H9 (cell line): ENCODE results near the gene PLPP7. TPM values are rescaled to one million over a fixed set of nuclear protein-coding genes. Genes with fewer than 3 reads are reported as not detected.

Experiments
- DNase-seq: peaks from one replicate; pipeline ENCODE4 v3.0.0-alpha.2; 2017
- H2AFZ ChIP-seq: one replicate; pipeline ENCODE4 v1.6.1; 2013; ENCODE audit warnings: mild to moderate bottlenecking, low read length, control low read depth, moderate library complexity
- H2AK5ac ChIP-seq: 2 replicates; pipeline ENCODE4 v1.6.1; 2013; ENCODE audit warnings: low read length, control low read depth, mixed read lengths; ENCODE audit not compliant: insufficient read length
- H2BK120ac ChIP-seq: one replicate; pipeline ENCODE4 v1.6.1; 2013; ENCODE audit warnings: low read depth, mild to moderate bottlenecking, low read length, control low read depth, inconsistent platforms; ENCODE audit not compliant: poor library complexity, severe bottlenecking
- H2BK12ac ChIP-seq: 2 replicates; pipeline ENCODE4 v1.6.1; 2013; ENCODE audit warnings: low read length, control low read depth, mixed read lengths, low read depth; ENCODE audit not compliant: insufficient read length
- H2BK15ac ChIP-seq: 2 replicates; pipeline ENCODE4 v1.6.1; 2013; ENCODE audit warnings: low read depth, low read length, control low read depth
- H2BK20ac ChIP-seq: one replicate; pipeline ENCODE4 v1.6.1; 2013; ENCODE audit warnings: low read depth, mild to moderate bottlenecking, low read length, control low read depth, inconsistent platforms; ENCODE audit not compliant: poor library complexity, severe bottlenecking
- H2BK5ac ChIP-seq: 2 replicates; pipeline ENCODE4 v1.6.1; 2013; ENCODE audit warnings: low read length, control low read depth, mixed read lengths; ENCODE audit not compliant: insufficient read length
- H3K14ac ChIP-seq: 2 replicates; pipeline ENCODE4 v1.6.1; 2013; ENCODE audit warnings: low read length, control low read depth; ENCODE audit not compliant: insufficient read depth
- H3K18ac ChIP-seq: 2 replicates; pipeline ENCODE4 v1.6.1; 2013; ENCODE audit warnings: low read depth, mild to moderate bottlenecking, mixed read lengths, low read length, control low read depth; ENCODE audit not compliant: insufficient read length
- H3K23ac ChIP-seq: 2 replicates; pipeline ENCODE4 v1.6.1; 2013; ENCODE audit warnings: low read length, control low read depth, mixed read lengths, low read depth; ENCODE audit not compliant: insufficient read length
- H3K23me2 ChIP-seq: 2 replicates; pipeline ENCODE4 v1.6.1; 2013; ENCODE audit warnings: low read depth, mild to moderate bottlenecking, mixed read lengths, low read length, control low read depth; ENCODE audit not compliant: insufficient read length, poor library complexity, severe bottlenecking
- H3K27ac ChIP-seq: 2 replicates; pipeline ENCODE4 v1.5.1; 2013; ENCODE audit warnings: low read length, control low read depth, mixed read lengths, low read depth; ENCODE audit not compliant: insufficient read length
- H3K27me3 ChIP-seq: 2 replicates; pipeline ENCODE4 v1.6.1; 2013; ENCODE audit warnings: low read length, control low read depth, inconsistent platforms; ENCODE audit not compliant: insufficient read depth
- H3K4ac ChIP-seq: 2 replicates; pipeline ENCODE4 v1.6.1; 2013; ENCODE audit warnings: low read depth, mild to moderate bottlenecking, control low read depth, inconsistent platforms, low read length, moderate library complexity
- H3K4me1 ChIP-seq: 2 replicates; pipeline ENCODE4 v1.6.1; 2013; ENCODE audit warnings: low read length, control low read depth, inconsistent platforms; ENCODE audit not compliant: insufficient read depth
- H3K4me2 ChIP-seq: 2 replicates; pipeline ENCODE4 v1.6.1; 2013; ENCODE audit warnings: low read length, control low read depth, mixed read lengths; ENCODE audit not compliant: insufficient read length, insufficient read depth
- H3K56ac ChIP-seq: 2 replicates; pipeline ENCODE4 v1.6.1; 2013; ENCODE audit warnings: low read depth, mild to moderate bottlenecking, mixed read lengths, low read length, control low read depth; ENCODE audit not compliant: insufficient read length
- H3K79me1 ChIP-seq: 2 replicates; pipeline ENCODE4 v1.6.1; 2013; ENCODE audit warnings: low read depth, mild to moderate bottlenecking, moderate library complexity, low read length, control low read depth, inconsistent platforms; ENCODE audit not compliant: insufficient read depth, poor library complexity, severe bottlenecking
- H3K79me2 ChIP-seq: 2 replicates; pipeline ENCODE4 v1.6.1; 2013; ENCODE audit warnings: low read length, control low read depth, inconsistent platforms; ENCODE audit not compliant: insufficient read depth
- H3K9ac ChIP-seq: 2 replicates; pipeline ENCODE4 v1.6.1; 2013; ENCODE audit warnings: low read length, control low read depth, mixed read lengths; ENCODE audit not compliant: insufficient read length; ENCODE audit errors: extremely low read depth
- H3K9me3 ChIP-seq: one replicate; pipeline ENCODE4 v1.6.1; 2013; ENCODE audit warnings: low read depth, low read length, inconsistent platforms; ENCODE audit not compliant: control insufficient read depth
- H3T11ph ChIP-seq: one replicate; pipeline ENCODE4 v1.6.1; 2013; ENCODE audit warnings: mild to moderate bottlenecking, low read length, control low read depth, inconsistent platforms
- H4K20me1 ChIP-seq: one replicate; pipeline ENCODE4 v1.6.1; 2013; ENCODE audit not compliant: control insufficient read depth, insufficient read length, insufficient read depth
- H4K5ac ChIP-seq: 2 replicates; pipeline ENCODE4 v1.6.1; 2013; ENCODE audit warnings: low read depth, mild to moderate bottlenecking, mixed read lengths, low read length, control low read depth; ENCODE audit not compliant: insufficient read length
- H4K8ac ChIP-seq: replicated peaks from 2 replicates; pipeline ENCODE4 v1.6.1; 2013; ENCODE audit warnings: low read length, control low read depth, mixed read lengths, low read depth; ENCODE audit not compliant: insufficient read length
- H4K91ac ChIP-seq: 2 replicates; pipeline ENCODE4 v1.6.1; 2013; ENCODE audit warnings: low read depth, mild to moderate bottlenecking, moderate library complexity, mixed read lengths, low read length, control low read depth; ENCODE audit not compliant: insufficient read length
- H3K27ac Mint-ChIP-seq, 3 experiments: 2 replicates in 2 of 3; 3 replicates in 1 of 3; pipeline ENCODE4 v1.8.0; 2020 to 2021; ENCODE audit warnings: mixed read lengths in 3 of 3, mild to moderate bottlenecking in 1 of 3, moderate library complexity in 1 of 3
- H3K27me3 Mint-ChIP-seq: 2 replicates; pipeline ENCODE4 v1.8.0; 2021; ENCODE audit warnings: low read depth, mild to moderate bottlenecking, moderate library complexity, mixed read lengths
- H3K36me3 Mint-ChIP-seq, 3 experiments: 2 replicates in 2 of 3; 3 replicates in 1 of 3; pipeline ENCODE4 v1.8.0; 2020 to 2021; ENCODE audit warnings: low read depth in 3 of 3, mixed read lengths in 3 of 3; ENCODE audit not compliant: insufficient read depth in 1 of 3
- H3K4me1 Mint-ChIP-seq, 2 experiments: 2 replicates each; pipeline ENCODE4 v1.8.0; 2020; ENCODE audit warnings: mixed read lengths in 2 of 2
- H3K4me3 Mint-ChIP-seq, 2 experiments: 2 replicates in 1 of 2; 3 replicates in 1 of 2; pipeline ENCODE4 v1.8.0; 2020 to 2021; ENCODE audit warnings: mild to moderate bottlenecking in 2 of 2, mixed read lengths in 2 of 2, moderate library complexity in 1 of 2
- H3K9me3 Mint-ChIP-seq, 2 experiments: 2 replicates in 1 of 2; 3 replicates in 1 of 2; pipeline ENCODE4 v1.8.0; 2020; ENCODE audit warnings: mild to moderate bottlenecking in 2 of 2, mixed read lengths in 2 of 2, moderate library complexity in 1 of 2
- CTCF ChIP-seq: fragments of 200-600 bp; sonication (generic); conservative IDR thresholded peaks from 3 replicates; pipeline ENCODE4 v1.8.0; 2021; ENCODE audit warnings: antibody characterized with exemption, mild to moderate bottlenecking
- WGBS: extraction: QIAGEN DNeasy Blood & Tissue Kit; methylation state at CpG from one replicate; pipeline ENCODE4 v1.1.7; 2013; ENCODE audit warnings: missing lambda C conversion rate, low lambda C conversion rate, mixed read lengths; ENCODE audit not compliant: insufficient read length; ENCODE audit errors: extremely low coverage; 5-methylcytosine and 5-hydroxymethylcytosine counted together
- total RNA-seq: library from RNA; stranded (reverse); gene quantifications from 2 replicates; pipeline ENCODE4 v1.2.1, GENCODE V29; 2021

Gene PLPP7
- total RNA-seq, 1 experiment from 2014 or later, result 1.9 TPM

DNA sequence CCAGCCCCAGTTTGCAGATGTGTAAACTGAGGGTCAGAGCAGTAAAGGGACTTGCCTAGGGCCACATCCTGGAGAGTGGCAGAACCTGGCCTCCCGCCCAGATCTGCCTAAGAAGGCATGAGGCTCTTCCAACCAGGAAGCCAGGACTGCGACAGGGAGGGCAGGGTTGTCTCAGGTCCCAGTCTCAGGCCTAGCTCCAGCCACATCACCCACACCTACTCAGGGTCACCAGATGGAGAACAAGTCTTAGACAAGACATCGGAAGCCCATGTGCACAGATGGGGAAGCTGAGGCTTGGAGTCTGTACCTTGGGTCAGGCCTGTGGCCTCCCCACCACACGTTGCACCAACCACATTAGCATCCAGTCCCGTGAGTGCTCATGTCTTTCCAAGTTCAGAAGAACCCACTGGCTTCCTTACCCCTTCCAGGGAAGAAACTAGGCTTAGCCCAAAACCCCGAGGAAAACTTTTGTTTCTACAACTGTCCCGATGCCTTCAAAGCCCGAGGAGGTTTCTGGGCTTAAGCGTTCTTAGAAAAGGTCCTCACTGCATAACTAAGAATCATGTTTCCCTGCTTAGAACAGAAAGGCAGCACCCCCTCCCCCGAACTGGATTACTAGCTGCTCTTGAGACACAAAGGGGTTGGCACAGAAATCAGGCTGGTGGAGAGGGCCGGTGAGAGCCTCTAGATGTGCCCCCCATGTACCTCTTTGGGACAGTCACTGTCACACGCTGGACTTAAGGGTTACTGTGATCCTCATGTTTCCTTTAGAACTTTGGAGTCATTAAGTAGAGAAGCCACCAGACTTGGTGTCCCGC is 15.5 kb upstream of the PLPP7 start:
- H2AK5ac ChIP-seq, result no peak overlapping the region
- no peak overlapping the region for H3K56ac ChIP-seq
- H3K14ac ChIP-seq, result no peak overlapping the region; the same call in 1 of the 2 replicates
- peak overlapping the region in 1 of 2 experiments; percentile 46; a peak in 2 of 5 replicates for H3K4me3 Mint-ChIP-seq
- no CpG with 5 or more reads among the region's 13 CpGs for WGBS
- H2BK20ac ChIP-seq, result no peak overlapping the region
- H3K9me3 Mint-ChIP-seq, result no peaks in the 10 kb centered on the region
- peaks cover 6% of the 10 kb centered on the region; the same call in 1 of the 2 replicates for H3K27me3 ChIP-seq
- H3K4me1 ChIP-seq, result peaks cover 3% of the 10 kb centered on the region; the same call in 1 of the 2 replicates
- H4K91ac ChIP-seq, result no peak overlapping the region
- no peak overlapping the region for H2AFZ ChIP-seq
- no peak for TF ChIP-seq CTCF
- H4K5ac ChIP-seq, result no peak overlapping the region
- no peak overlapping the region for H2BK5ac ChIP-seq
- no peak overlapping the region for H3K23ac ChIP-seq
- H2BK15ac ChIP-seq, result no peak overlapping the region
- H3K4me2 ChIP-seq, result no peak overlapping the region
- DNase-seq, result no peak
- no peak overlapping the region for H3K9ac ChIP-seq
- peaks cover 22% of the 10 kb centered on the region for H3K27me3 Mint-ChIP-seq
- peak overlapping the region in 1 of 3 experiments; percentile 44; a peak in 1 of 7 replicates for H3K27ac Mint-ChIP-seq
- no peak overlapping the region for H2BK12ac ChIP-seq
- H3T11ph ChIP-seq, result no peak overlapping the region
- H3K79me2 ChIP-seq, result no peaks in the 10 kb centered on the region
- no peaks in the 10 kb centered on the region for H4K20me1 ChIP-seq
- H3K23me2 ChIP-seq, result peaks cover 6% of the 10 kb centered on the region
- H3K9me3 ChIP-seq, result no peaks in the 10 kb centered on the region
- H3K79me1 ChIP-seq, result no peaks in the 10 kb centered on the region
- peaks cover 28 to 48% of the 10 kb centered on the region in 2 experiments for H3K4me1 Mint-ChIP-seq
- H3K27ac ChIP-seq, result no peak overlapping the region
- H4K8ac ChIP-seq, result no peak overlapping the region
- H3K4ac ChIP-seq, result no peak overlapping the region
- no peak overlapping the region for H3K18ac ChIP-seq
- no peak overlapping the region for H2BK120ac ChIP-seq
- H3K36me3 Mint-ChIP-seq, result no peaks in the 10 kb centered on the region
